ENCODE data around the gene BZW2.

DNA sequence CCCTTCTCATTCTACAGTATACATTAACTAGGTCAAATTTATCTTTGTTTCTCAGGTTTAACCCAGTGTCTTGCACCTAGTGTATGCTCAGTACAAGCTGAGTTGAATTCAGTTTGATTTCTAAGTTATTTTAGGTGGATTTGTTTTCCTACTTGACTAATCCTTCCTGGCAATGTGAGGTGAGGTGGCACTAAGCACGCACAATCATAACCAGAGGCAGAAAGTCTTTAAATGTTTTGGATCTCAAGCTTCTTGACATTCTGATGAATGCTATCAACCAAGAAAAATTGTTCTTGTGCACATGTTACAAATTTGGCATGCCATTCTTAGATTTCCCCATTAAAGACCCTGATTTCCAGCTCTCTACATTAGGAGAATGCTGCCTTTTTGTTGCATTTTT is 3.2 kb downstream of the BZW2 start:
- no peak for TF ChIP-seq POLR2A (IDR thresholded peaks at IDR 0.05)
- TF ChIP-seq, protein P1, sequence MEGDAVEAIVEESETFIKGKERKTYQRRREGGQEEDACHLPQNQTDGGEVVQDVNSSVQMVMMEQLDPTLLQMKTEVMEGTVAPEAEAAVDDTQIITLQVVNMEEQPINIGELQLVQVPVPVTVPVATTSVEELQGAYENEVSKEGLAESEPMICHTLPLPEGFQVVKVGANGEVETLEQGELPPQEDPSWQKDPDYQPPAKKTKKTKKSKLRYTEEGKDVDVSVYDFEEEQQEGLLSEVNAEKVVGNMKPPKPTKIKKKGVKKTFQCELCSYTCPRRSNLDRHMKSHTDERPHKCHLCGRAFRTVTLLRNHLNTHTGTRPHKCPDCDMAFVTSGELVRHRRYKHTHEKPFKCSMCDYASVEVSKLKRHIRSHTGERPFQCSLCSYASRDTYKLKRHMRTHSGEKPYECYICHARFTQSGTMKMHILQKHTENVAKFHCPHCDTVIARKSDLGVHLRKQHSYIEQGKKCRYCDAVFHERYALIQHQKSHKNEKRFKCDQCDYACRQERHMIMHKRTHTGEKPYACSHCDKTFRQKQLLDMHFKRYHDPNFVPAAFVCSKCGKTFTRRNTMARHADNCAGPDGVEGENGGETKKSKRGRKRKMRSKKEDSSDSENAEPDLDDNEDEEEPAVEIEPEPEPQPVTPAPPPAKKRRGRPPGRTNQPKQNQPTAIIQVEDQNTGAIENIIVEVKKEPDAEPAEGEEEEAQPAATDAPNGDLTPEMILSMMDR (IDR thresholded peaks at IDR 0.05): no peak

Data from right lobe of liver (tissue), 4 donors.